ENCODE measurements around the gene DDHD1.

DDHD1 gene

DNA sequence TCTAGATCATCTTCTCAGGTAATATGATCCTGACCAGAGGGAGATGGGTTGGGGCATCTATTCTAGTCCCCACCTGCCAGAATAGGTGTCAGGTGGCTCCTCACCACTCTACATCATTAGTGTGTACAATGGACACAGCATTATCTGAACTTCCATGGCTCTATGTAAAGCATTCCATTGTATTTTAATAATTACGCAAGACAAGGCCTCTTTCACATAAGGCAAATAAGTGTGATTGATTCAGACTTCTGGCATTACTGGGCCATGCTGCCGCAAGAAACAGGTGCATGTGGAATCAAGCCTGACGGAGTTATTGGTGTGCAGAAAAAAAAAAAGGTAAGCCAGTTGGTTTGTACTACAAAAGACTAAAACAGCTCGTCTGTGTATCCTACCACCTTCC is 3.1 kb upstream of the DDHD1 start:
- H3K4me1 Mint-ChIP-seq = peaks cover 14% of the 10 kb centered on the region
- H3K27ac Mint-ChIP-seq = no peak overlapping the region
- no peaks in the 10 kb centered on the region for H3K9me3 Mint-ChIP-seq
- peaks cover 3% of the 10 kb centered on the region for H3K27me3 Mint-ChIP-seq (ENCODE audit: low read depth, poor library complexity)
- no peak for DNase-seq
- no peak overlapping the region for H3K4me3 Mint-ChIP-seq
- H3K36me3 Mint-ChIP-seq (ENCODE audit: low read depth) = no peaks in the 10 kb centered on the region
- TF ChIP-seq, protein P1, sequence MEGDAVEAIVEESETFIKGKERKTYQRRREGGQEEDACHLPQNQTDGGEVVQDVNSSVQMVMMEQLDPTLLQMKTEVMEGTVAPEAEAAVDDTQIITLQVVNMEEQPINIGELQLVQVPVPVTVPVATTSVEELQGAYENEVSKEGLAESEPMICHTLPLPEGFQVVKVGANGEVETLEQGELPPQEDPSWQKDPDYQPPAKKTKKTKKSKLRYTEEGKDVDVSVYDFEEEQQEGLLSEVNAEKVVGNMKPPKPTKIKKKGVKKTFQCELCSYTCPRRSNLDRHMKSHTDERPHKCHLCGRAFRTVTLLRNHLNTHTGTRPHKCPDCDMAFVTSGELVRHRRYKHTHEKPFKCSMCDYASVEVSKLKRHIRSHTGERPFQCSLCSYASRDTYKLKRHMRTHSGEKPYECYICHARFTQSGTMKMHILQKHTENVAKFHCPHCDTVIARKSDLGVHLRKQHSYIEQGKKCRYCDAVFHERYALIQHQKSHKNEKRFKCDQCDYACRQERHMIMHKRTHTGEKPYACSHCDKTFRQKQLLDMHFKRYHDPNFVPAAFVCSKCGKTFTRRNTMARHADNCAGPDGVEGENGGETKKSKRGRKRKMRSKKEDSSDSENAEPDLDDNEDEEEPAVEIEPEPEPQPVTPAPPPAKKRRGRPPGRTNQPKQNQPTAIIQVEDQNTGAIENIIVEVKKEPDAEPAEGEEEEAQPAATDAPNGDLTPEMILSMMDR (IDR thresholded peaks at IDR 0.05) = no peak

DNA sequence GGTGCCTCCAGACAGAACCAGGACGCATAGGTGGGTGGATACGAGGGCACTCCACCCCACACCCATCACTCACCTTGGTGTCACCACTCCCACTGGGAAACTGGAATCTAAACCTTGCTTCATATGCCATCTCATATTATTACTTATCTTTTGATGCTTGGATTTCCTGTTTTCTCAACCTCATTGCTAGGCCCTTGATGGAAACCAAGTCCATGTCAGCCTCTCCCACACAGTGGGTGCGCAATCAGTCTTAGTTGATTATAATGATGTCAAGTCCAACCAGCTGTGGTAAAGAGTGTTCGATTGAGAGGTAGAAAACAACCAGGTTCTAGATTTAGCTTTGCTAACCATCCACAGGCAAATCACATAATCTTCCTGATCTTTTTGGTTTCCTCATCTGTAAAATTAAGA is 584 bp upstream of the DDHD1 start:
- H3K4me1 Mint-ChIP-seq = peaks cover 38% of the 10 kb centered on the region
- peaks cover 3% of the 10 kb centered on the region for H3K27me3 Mint-ChIP-seq (ENCODE audit: low read depth, poor library complexity)
- no peaks in the 10 kb centered on the region for H3K9me3 Mint-ChIP-seq
- TF ChIP-seq, protein P1 (IDR thresholded peaks at IDR 0.05) = no peak
- H3K27ac Mint-ChIP-seq = peak overlapping the region; percentile 98
- no peak for DNase-seq
- peak overlapping the region; percentile 91 for H3K4me3 Mint-ChIP-seq
- H3K36me3 Mint-ChIP-seq (ENCODE audit: low read depth) = peaks cover 5% of the 10 kb centered on the region

GRCh38 chr14:53152184-53152886 is 788 bp downstream of the DDHD1 start:
- H3K9me3 Mint-ChIP-seq = no peaks in the 10 kb centered on the region
- H3K4me1 Mint-ChIP-seq = peaks cover 40% of the 10 kb centered on the region
- DNase-seq = peak; percentile 52
- peaks cover 3% of the 10 kb centered on the region for H3K27me3 Mint-ChIP-seq (ENCODE audit: low read depth, poor library complexity)
- peaks cover 9% of the 10 kb centered on the region for H3K36me3 Mint-ChIP-seq (ENCODE audit: low read depth)
- H3K4me3 Mint-ChIP-seq = peak overlapping the region; percentile 100
- peak overlapping the region; percentile 87 for H3K27ac Mint-ChIP-seq
- TF ChIP-seq, protein P1 (IDR thresholded peaks at IDR 0.05) = no peak

GRCh38 chr14:53151523-53152183 is 1.5 kb downstream of the DDHD1 start:
- Mint-ChIP-seq H3K9me3 (peaks cover 6% of the 10 kb centered on the region), H3K36me3 (ENCODE audit: low read depth) (peaks cover 9% of the 10 kb centered on the region), H3K4me1 (peaks cover 40% of the 10 kb centered on the region), H3K4me3 (peak overlapping the region; percentile 100), H3K27me3 (ENCODE audit: low read depth, poor library complexity) (peaks cover 3% of the 10 kb centered on the region), H3K27ac (peak overlapping the region; percentile 87)
- TF ChIP-seq, protein P1 (IDR thresholded peaks at IDR 0.05) = no peak
- DNase-seq = peak; percentile 6

- Mint-ChIP-seq H3K4me3 (peak overlapping the region; percentile 100), H3K4me1 (peaks cover 40% of the 10 kb centered on the region), H3K27ac (no peak overlapping the region), H3K9me3 (peaks cover 24% of the 10 kb centered on the region), H3K27me3 (ENCODE audit: low read depth, poor library complexity) (peaks cover 3% of the 10 kb centered on the region), H3K36me3 (ENCODE audit: low read depth) (peaks cover 9% of the 10 kb centered on the region)
- DNase-seq = no peak
- TF ChIP-seq, protein P1 (IDR thresholded peaks at IDR 0.05) = no peak
Observed at GRCh38 chr14:53149668-53150316, 3.3 kb downstream of the DDHD1 start.

Measured in nephron progenitor cell (in vitro differentiated cells).